Astrocyte of the spinal cord (primary cell): ENCODE data around the gene MPP4.

ENCODE experiments used
- DNase-seq: peaks from one replicate; pipeline ENCODE4 v3.0.0; 2011; ENCODE audit warnings: low read depth, low spot score
- H3K4me3 ChIP-seq: 2 replicates; pipeline ENCODE4 v1.5.1; 2011; ENCODE audit warnings: low read depth, mild to moderate bottlenecking, low read length, moderate library complexity
- CTCF ChIP-seq: IDR thresholded peaks from 2 replicates; pipeline ENCODE4 v1.5.1; 2012; ENCODE audit warnings: low read depth, mild to moderate bottlenecking, low read length, inconsistent platforms
- in situ Hi-C: cut with HindIII; loops from 2 replicates; pipeline ENCODE4 v1.10.0; 2017; ENCODE audit warnings: low sequenced_read_pairs

The MPP4 gene

GRCh38 chr2:201642086-201642578 lies 56.3 kb downstream of the MPP4 start:
- H3K4me3 ChIP-seq: peak overlapping the region; percentile 72
- no peak for TF ChIP-seq CTCF
- in situ Hi-C loops: no loop called here
- DNase-seq: peak; percentile 81

GRCh38 chr2:201639205-201639604 lies 59.2 kb downstream of the MPP4 start:
- no peak for TF ChIP-seq CTCF
- H3K4me3 ChIP-seq: no peak overlapping the region
- in situ Hi-C loops: no loop called here
- DNase-seq: no peak

- no peak for DNase-seq
- in situ Hi-C loops: no loop called here
- no peak for TF ChIP-seq CTCF
These were observed 60.1 kb downstream of the MPP4 start for GRCh38 chr2:201638326-201638725.

GRCh38 chr2:201633661-201634249 lies 64.7 kb downstream of the MPP4 start:
- in situ Hi-C loops: no loop called here
- no peak for TF ChIP-seq CTCF
- no peak overlapping the region for H3K4me3 ChIP-seq
- no peak for DNase-seq

More at GRCh38 chr2:201638326-201638725, 60.1 kb downstream of the MPP4 start:
- H3K4me3 ChIP-seq: no peak overlapping the region

GRCh38 chr2:201631041-201631440 lies 67.4 kb downstream of the MPP4 start:
- DNase-seq: no peak
- in situ Hi-C loops: no loop called here
- H3K4me3 ChIP-seq: no peak overlapping the region
- no peak for TF ChIP-seq CTCF

- in situ Hi-C loops: no loop called here
- no peak for DNase-seq
- H3K4me3 ChIP-seq: no peak overlapping the region
- TF ChIP-seq CTCF: no peak
These were observed 67.9 kb downstream of the MPP4 start for GRCh38 chr2:201630577-201630976.
